ENCODE data around the gene XPO6. TPM values are rescaled to one million over a fixed set of nuclear protein-coding genes. Genes with fewer than 3 reads are reported as not detected.

XPO6 gene
- total RNA-seq, 1 donor from 2014 or later = 59.4 TPM

DNA sequence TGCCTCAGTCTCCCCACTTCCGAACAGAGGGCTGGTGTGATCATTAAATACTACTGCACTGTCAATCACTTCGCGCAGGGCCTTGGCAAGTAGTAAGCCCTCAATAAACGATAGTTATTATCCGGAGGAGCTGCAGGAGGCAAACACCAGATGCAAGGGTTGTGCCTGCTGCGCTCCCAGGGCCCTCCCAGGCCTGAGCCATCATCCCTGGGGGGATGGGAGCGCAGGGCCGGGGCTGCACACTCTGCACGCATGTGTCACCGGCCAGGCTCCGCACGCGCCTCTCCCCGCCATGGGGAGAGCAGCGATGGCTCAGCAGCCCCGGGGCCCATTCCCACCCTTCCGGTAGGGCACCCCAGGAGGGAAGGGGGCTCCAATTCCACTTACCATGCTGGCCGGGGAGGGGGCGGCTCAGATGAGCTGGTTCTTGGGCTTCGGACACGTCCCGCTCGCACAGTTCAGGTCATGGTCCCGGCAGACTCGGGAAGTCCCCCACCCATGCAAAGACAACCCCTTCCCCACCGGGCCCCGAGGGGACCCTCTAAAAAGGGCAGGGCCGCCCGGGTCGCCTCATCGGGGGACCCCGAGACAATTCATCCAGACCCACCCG is 681 bp downstream of the XPO6 start:
- peak; percentile 26 to 74 for DNase-seq (ENCODE audit: low read depth in 2 of 2)

DNA sequence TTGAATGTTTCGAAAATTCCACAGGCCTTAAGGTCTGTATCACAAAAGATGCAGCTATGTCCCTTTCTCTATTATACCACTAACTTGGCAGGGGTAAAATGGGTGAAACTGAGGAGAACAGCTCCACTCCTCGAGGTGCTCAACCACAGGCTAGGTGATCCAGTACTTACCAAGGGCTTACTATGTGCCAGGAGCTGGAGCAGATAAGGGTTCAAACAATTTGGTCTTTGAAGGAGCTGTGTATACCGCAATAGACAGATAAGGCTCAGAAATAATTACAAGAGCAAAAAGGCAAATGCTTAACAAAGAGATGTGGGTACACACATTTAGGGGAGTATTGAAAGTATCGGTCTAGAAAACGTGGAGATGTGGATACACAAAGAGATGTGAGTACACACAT is 1.5 kb downstream of the XPO6 start:
- no peak for DNase-seq (ENCODE audit: low read depth in 2 of 2)

DNA sequence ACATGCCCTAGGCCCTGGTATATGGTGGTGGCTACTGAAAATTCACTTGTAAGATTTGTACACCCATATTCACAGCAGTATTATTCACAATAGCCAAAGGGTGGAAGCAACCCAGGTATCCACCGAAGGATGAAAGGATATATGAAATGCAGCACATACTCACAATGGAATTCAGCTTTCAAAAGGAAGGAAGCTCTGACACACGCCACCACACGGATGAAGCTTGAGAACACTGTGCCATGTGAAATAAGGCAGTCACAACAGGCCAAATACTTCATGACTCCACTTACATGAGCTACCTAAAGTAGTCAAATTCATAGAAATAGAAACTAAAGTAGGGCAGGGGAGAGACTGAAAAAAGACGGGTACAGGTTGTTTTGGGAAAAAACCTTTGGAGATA is 2.9 kb downstream of the XPO6 start:
- DNase-seq (ENCODE audit: low read depth in 2 of 2) = peak; percentile 65 to 74

- no peak for DNase-seq (ENCODE audit: low read depth in 2 of 2)
Measured at GRCh38 chr16:28208131-28208530, 3.6 kb downstream of the XPO6 start.

GRCh38 chr16:28207399-28207798 is 4.4 kb downstream of the XPO6 start:
- no peak for DNase-seq (ENCODE audit: low read depth in 2 of 2)

GRCh38 chr16:28205974-28206373 is 5.8 kb downstream of the XPO6 start:
- DNase-seq (ENCODE audit: low read depth in 2 of 2) = no peak

DNA sequence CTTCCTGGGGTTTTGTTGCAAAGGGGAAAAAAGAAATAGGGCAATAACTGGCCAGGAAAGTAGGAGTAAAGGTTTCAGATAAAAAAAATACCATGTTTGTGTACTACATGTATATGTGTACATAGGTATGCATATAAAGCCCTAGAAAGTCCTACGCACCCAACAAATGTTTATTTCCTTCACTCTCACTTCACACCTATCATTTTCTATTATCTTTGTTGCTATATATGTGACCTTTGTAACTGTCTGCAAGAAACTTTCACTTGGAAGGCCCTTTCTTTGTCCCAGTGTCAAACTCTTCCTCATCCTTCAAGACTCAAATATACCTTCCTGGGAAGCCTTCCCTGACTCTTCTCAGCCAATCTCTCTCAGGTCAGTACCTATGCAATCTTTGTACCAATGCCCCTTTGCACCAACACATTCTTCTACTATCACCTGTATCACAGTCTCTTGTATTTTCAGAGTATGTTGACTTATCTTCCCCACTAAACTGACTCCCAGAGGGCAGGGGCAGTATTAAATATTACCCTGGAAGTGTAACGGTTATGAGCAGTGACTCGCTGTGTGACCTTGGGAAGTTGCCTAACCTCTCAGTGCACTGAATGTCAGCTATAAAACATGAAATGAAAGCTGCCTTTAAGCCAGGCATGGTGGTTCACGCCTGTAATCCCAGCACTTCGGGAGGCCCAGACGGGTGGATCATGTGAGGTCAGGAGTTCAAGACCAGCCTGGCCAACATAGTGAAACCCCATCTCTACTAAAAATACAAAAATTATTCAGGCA is 6.5 kb downstream of the XPO6 start:
- DNase-seq (ENCODE audit: low read depth in 2 of 2) = no peak

GRCh38 chr16:28204622-28205021 is 7.1 kb downstream of the XPO6 start:
- DNase-seq (ENCODE audit: low read depth in 2 of 2) = no peak

- DNase-seq (ENCODE audit: low read depth in 2 of 2) = no peak
Measured at GRCh38 chr16:28204204-28204603, 7.6 kb downstream of the XPO6 start.

GRCh38 chr16:28202147-28202746 is 9.5 kb downstream of the XPO6 start:
- DNase-seq (ENCODE audit: low read depth in 2 of 2) = peak in 1 of 2 donors; percentile 42

- no peak for DNase-seq (ENCODE audit: low read depth in 2 of 2)
Measured at GRCh38 chr16:28200661-28201060, 11.1 kb downstream of the XPO6 start.

GRCh38 chr16:28196387-28196987 is 15.3 kb downstream of the XPO6 start:
- no peak for DNase-seq (ENCODE audit: low read depth in 2 of 2)

DNA sequence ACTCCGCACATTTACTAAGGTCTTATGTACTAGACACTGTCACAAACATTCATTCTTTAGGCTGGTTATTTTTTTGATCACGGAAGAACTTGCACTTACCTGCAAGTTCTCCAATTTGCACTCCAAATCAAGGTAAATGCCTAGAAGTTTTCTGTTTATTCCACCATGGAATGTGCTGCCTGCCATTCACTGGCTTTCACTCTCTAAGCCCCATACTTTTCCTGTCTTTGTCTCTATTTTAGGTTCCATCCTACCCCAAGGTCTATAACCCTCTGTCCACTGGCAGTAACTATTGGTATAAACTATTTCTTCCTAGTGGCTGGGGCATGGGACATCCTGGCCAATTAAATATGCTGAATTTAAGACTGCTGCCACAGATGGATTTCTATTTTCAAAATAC is 15.9 kb downstream of the XPO6 start:
- no peak for DNase-seq (ENCODE audit: low read depth in 2 of 2)

DNA sequence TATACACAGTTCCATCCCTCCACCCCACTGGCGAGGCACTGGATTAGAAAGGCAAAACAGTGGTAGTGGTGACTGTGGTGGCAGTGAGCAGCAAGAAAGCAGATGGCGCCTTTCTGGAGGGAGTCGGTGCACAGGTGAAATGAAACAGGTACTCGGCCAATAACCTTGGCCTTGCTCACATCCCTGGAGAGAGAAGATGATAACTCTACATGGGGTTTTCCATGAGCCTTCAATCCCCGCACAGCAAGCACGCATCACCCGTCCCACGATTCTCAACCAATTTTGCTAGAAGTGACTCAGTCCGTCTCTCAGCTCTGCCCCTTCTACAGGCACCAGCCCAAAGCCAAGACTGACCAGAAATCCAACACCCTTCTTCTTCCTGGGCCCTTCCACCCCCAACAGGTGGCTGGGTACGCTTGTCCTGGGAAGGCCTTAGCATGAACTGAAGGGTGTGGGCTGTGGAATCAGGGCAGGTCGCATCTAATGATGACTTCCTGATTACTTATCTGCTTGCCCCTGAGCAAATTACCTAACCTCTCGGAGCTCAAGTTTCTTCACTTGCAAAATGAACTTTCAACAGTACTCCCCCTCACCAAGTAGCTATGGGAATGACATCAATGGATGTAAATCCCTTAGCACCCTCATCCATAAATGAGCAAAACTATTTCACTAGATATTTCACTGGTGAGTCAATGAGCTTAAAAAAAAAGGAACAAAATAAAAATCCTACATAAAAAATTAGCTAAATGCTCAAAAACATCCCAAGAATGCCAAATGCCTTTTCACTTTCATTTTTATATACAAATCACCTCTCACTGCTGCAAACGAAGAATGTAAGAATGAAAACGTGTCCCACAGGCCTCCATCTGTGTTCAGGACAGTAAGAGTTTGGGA is 18.0 kb downstream of the XPO6 start:
- peak in 1 of 2 donors; percentile 55 for DNase-seq (ENCODE audit: low read depth in 2 of 2)

DNA sequence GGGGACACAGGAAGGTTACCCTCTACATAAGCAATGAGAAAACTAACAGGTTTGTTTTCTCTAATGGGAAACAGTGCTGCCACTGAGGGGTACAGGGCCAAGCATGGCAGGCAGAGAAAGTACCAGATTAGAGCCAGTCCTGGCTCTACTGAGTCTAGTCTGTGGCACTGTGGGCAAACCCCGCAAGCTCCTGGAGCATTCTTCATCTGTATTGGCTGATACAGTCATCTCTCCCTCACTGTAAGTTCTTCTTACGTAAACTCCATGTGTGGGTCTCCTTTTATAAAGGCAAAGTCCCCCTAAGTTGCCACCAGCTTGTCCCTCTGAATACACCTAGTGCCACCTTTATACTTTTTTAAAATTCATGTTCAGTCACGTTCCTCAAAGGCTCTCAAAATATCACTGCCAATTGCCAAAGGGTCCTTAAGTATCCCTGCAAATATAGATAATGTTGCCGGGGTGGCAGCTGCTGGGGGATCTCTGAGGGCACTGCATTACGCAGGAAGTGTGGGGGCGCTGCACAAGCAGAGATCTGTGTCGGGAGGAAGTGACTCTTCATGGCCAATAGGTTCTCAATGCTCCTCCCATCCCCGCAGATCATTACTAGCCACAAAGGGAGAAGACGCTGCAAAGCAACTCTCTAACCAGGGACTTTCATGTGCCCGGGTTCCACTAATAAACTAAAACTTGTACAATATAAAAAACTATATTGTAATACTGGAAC is 18.8 kb downstream of the XPO6 start:
- no peak for DNase-seq (ENCODE audit: low read depth in 2 of 2)

- no peak for DNase-seq (ENCODE audit: low read depth in 2 of 2)
Measured at GRCh38 chr16:28191364-28191960, 20.3 kb downstream of the XPO6 start.

- no peak for DNase-seq (ENCODE audit: low read depth in 2 of 2)
Measured at GRCh38 chr16:28189245-28189644, 22.5 kb downstream of the XPO6 start.

GRCh38 chr16:28188085-28188916 is 23.5 kb downstream of the XPO6 start:
- DNase-seq (ENCODE audit: low read depth in 2 of 2) = no peak

- DNase-seq (ENCODE audit: low read depth in 2 of 2) = no peak
Measured at GRCh38 chr16:28187595-28188004, 24.2 kb downstream of the XPO6 start.

Measured in dermis microvascular lymphatic vessel endothelial cell (primary cell).